Measurements from ENCODE around the gene TBX20. TPM values are rescaled to one million over a fixed set of nuclear protein-coding genes. Genes with fewer than 3 reads are reported as not detected.
A peak's percentile ranks its signal among the peaks of the same experiment; 100 is the strongest.

The TBX20 gene
- total and polyA plus RNA-seq, 2 experiments from 2014 or later = 2.4 to 14.8 TPM

DNA sequence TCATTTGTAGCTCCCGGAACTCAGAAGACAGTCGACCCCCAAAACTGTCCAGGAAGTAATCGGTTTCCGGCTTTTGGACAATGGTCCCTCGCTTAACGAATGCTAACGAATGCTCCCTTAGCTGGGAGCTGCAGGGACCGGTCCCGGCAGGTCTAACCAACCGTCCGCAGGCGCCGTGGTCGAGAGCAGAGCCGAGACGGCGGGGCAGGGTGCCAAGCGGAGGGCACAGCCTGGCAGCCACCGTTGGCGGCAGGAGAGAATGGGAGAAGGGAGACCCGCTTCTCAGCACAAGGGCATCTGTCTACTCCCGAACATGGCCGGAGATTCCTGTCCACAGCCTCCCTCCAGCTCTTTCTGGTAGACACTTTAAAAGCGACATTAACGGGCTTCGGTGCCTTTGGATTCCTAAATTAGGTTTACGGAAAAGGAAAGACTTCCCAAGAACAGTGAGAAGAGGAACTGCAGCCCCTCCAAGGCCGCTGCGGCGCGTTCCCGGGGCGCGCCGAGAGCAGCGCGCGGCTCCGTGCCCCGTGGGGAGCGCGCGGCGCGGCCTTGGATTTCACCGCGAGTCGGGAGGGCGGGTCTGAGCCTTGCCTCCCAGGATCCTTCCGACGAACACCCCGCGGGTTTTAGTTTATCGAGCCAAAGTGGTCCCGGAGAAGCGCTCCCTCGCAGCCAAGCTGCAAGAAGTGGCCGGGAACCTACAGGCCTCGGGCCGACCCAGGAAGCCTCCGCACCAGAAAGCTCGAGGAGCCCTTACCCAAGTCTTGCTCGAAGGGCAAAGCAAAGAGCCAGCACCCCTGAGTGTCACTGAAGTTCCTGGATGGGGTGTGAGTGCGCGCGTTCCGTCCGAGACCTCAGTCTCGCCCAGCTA is 3.6 kb upstream of the TBX20 start:
- H3K9me2 ChIP-seq (replicated peaks; ENCODE audit: insufficient read depth) = no peaks in the 10 kb centered on the region
- H3K9me3 ChIP-seq (ENCODE audit: low read depth) = no peaks in the 10 kb centered on the region
- peak; percentile 25 for DNase-seq (ENCODE audit: low spot score)
- H3K4me1 ChIP-seq (ENCODE audit: insufficient read depth) = peaks cover 10% of the 10 kb centered on the region
- no peaks in the 10 kb centered on the region for H4K20me1 ChIP-seq (ENCODE audit: insufficient read depth, poor library complexity, severe bottlenecking)
- peaks cover 9% of the 10 kb centered on the region for H3K79me2 ChIP-seq
- peak overlapping the region; percentile 93 for H3K4me2 ChIP-seq
- H3K4me3 ChIP-seq = no peak overlapping the region
- H3K27me3 ChIP-seq = peaks cover 96% of the 10 kb centered on the region
- peak overlapping the region; percentile 65 for H2AFZ ChIP-seq
- TF ChIP-seq EZH2 (IDR thresholded peaks at IDR 0.05; ENCODE audit: borderline replicate concordance) (peak; percentile 83), EZH2phosphoT487 (IDR thresholded peaks at IDR 0.05; ENCODE audit: low read depth, severe bottlenecking, unreplicated experiment) (peak; percentile 77)
- TF ChIP-seq, protein P1, sequence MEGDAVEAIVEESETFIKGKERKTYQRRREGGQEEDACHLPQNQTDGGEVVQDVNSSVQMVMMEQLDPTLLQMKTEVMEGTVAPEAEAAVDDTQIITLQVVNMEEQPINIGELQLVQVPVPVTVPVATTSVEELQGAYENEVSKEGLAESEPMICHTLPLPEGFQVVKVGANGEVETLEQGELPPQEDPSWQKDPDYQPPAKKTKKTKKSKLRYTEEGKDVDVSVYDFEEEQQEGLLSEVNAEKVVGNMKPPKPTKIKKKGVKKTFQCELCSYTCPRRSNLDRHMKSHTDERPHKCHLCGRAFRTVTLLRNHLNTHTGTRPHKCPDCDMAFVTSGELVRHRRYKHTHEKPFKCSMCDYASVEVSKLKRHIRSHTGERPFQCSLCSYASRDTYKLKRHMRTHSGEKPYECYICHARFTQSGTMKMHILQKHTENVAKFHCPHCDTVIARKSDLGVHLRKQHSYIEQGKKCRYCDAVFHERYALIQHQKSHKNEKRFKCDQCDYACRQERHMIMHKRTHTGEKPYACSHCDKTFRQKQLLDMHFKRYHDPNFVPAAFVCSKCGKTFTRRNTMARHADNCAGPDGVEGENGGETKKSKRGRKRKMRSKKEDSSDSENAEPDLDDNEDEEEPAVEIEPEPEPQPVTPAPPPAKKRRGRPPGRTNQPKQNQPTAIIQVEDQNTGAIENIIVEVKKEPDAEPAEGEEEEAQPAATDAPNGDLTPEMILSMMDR (IDR thresholded peaks at IDR 0.05; ENCODE audit: poor library complexity) = no peak
- 11% methylated on average over 68 of the region's 69 CpGs for WGBS (ENCODE audit: low lambda C conversion rate, missing lambda C conversion rate)
- H3K27ac ChIP-seq = no peak overlapping the region
- no peaks in the 10 kb centered on the region for H3K36me3 ChIP-seq (replicated peaks; ENCODE audit: insufficient read depth, low read depth)

DNA sequence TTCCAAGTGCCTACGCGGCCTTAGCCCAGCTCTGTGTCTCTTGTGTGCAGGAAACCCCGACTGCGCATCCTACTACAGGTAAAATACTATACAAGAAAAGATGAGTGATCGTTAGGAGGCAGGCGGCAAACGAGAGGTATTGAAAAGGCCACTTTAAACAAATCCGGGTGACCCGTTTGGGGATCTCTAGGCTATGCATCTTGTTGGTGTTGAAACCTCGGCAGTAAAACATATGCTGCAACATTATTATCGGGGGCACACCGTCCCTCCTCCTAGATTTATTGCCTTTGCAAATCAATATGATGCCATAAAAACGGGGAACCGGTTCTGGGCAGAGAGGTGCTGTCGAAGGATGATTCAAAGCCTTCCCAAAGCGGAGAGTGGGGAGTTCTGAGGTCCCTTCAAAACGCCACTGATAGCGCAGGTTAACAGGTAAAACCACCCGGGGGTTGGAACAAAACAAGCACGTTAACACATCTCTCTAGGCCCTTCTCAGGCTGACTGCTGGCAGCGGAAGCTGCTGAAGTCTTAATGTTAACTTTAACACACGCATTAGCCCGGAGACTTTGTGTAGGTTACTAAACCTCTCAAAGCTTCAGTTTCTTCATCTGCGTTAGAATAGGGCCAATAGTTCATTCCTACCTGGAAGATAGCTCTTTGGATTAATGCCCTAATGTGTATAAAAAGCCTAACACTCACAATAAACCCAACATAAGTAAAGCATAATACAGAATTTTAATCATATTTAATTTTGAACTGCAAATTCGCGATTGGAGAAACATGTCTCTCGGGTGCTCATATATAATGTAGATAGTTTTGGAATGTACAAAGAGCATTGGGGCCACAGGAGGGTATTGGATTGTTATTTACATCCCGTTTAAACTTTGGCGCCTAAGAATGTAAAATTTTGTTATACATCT is 2.6 kb upstream of the TBX20 start:
- 24% methylated on average over 29 of the region's 29 CpGs for WGBS (ENCODE audit: low lambda C conversion rate, missing lambda C conversion rate)
- peak; percentile 31 for TF ChIP-seq EZH2 (IDR thresholded peaks at IDR 0.05; ENCODE audit: borderline replicate concordance)
- peak; percentile 4 for TF ChIP-seq EZH2phosphoT487 (IDR thresholded peaks at IDR 0.05; ENCODE audit: low read depth, severe bottlenecking, unreplicated experiment)
- TF ChIP-seq, protein P1 (IDR thresholded peaks at IDR 0.05; ENCODE audit: poor library complexity) = no peak

DNA sequence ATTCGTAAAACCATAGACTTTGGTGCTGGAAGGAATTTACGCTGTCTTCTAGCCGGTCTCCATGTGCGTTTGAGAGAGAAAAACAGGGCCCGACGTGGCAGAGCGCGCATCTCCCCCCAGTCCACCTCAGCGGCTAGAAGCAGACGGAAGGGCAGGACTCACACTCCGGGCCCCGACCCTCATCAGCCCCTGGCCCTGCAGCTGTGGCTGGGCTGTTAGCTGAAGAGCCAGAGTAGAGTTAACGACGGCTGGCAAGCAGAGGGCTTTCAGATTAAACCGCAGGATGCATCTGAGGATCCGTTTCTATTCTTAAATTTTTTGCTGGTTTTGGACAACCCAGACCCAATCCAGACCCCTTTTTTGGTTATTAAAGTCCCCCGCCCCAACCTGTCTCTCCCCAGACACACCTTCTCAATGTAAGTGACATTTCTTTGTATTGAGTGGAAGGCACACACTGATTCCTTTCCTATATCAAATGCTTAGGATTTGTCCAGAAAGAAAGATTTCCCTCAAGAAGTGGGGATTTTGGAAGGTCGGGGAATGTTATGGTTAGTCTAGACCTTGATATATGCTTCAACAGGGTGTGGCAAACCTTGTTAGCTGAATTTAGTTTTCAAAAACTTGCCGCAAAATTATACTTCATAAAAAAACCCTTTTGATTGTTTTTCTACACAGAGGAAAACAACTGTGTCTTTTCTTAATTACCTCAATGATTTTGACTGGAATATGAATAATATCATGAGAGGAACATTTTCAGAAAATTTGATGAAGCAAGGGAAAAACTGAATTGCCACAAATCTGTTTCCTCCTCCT is 1.7 kb upstream of the TBX20 start:
- DNase-seq (ENCODE audit: low spot score) = no peak
- peak overlapping the region; percentile 93 for H3K4me2 ChIP-seq
- no peak overlapping the region for H3K4me3 ChIP-seq
- peaks cover 96% of the 10 kb centered on the region for H3K27me3 ChIP-seq
- 34% methylated on average over 19 of the region's 19 CpGs for WGBS (ENCODE audit: low lambda C conversion rate, missing lambda C conversion rate)
- H3K27ac ChIP-seq = peak overlapping the region; percentile 75
- peaks cover 4% of the 10 kb centered on the region for H3K4me1 ChIP-seq (ENCODE audit: insufficient read depth)
- H3K9me2 ChIP-seq (replicated peaks; ENCODE audit: insufficient read depth) = no peaks in the 10 kb centered on the region
- H3K9me3 ChIP-seq (ENCODE audit: low read depth) = no peaks in the 10 kb centered on the region
- peaks cover 16% of the 10 kb centered on the region for H3K79me2 ChIP-seq
- TF ChIP-seq EZH2phosphoT487 (IDR thresholded peaks at IDR 0.05; ENCODE audit: low read depth, severe bottlenecking, unreplicated experiment) (no peak), EZH2 (IDR thresholded peaks at IDR 0.05; ENCODE audit: borderline replicate concordance) (no peak)
- TF ChIP-seq, protein P1 (IDR thresholded peaks at IDR 0.05; ENCODE audit: poor library complexity) = no peak
- H3K36me3 ChIP-seq (replicated peaks; ENCODE audit: insufficient read depth, low read depth) = no peaks in the 10 kb centered on the region
- H2AFZ ChIP-seq = peak overlapping the region; percentile 79
- H4K20me1 ChIP-seq (ENCODE audit: insufficient read depth, poor library complexity, severe bottlenecking) = no peaks in the 10 kb centered on the region

More for the DNA sequence above, 2.6 kb upstream of the TBX20 start:
- Histone ChIP-seq H3K9me3 (ENCODE audit: low read depth) (no peaks in the 10 kb centered on the region), H4K20me1 (ENCODE audit: insufficient read depth, poor library complexity, severe bottlenecking) (no peaks in the 10 kb centered on the region), H3K4me2 (peak overlapping the region; percentile 93), H2AFZ (no peak overlapping the region), H3K79me2 (peaks cover 15% of the 10 kb centered on the region), H3K4me1 (ENCODE audit: insufficient read depth) (peaks cover 7% of the 10 kb centered on the region), H3K9me2 (replicated peaks; ENCODE audit: insufficient read depth) (no peaks in the 10 kb centered on the region), H3K27me3 (peaks cover 96% of the 10 kb centered on the region), H3K4me3 (no peak overlapping the region), H3K36me3 (replicated peaks; ENCODE audit: insufficient read depth, low read depth) (no peaks in the 10 kb centered on the region), H3K27ac (peak overlapping the region; percentile 75)
- no peak for DNase-seq (ENCODE audit: low spot score)

Data from hepatocyte (in vitro differentiated cells).